GM19463 (cell line): ENCODE measurements around the gene ERICH6B.
"Not testable (repeated sequence)": the region's sequence is repeated elsewhere in the genome, so short reads cannot be mapped to it uniquely, and the experiment has no call there.

Experiments used
- ATAC-seq: cut with Tn5 transposase; IDR thresholded peaks from one replicate; pipeline ENCODE4 v1.9.1; 2021; ENCODE audit warnings: mild to moderate bottlenecking, moderate library complexity; ENCODE audit not compliant: unreplicated experiment

The ERICH6B gene

GRCh38 chr13:45615501-45616101 lies at the start of gene ERICH6B:
Gene ERICH6B (minus strand): TSS chr13:45615739. CDS start chr13:45597005, 18,734 bp downstream.
- ATAC-seq = no peak

GRCh38 chr13:45662903-45663302 lies 47.4 kb upstream of the ERICH6B start:
- ATAC-seq = not testable (repeated sequence)

GRCh38 chr13:45662162-45662561 lies 46.6 kb upstream of the ERICH6B start:
- no peak for ATAC-seq

- not testable (repeated sequence) for ATAC-seq
Observed at GRCh38 chr13:45660458-45660857, 44.9 kb upstream of the ERICH6B start.

- ATAC-seq = no peak
Observed at GRCh38 chr13:45659536-45659935, 44.0 kb upstream of the ERICH6B start.

GRCh38 chr13:45658586-45659235 lies 43.2 kb upstream of the ERICH6B start:
- ATAC-seq = no peak

GRCh38 chr13:45654633-45655349 lies 39.3 kb upstream of the ERICH6B start:
- no peak for ATAC-seq

GRCh38 chr13:45645263-45645662 lies 29.7 kb upstream of the ERICH6B start:
- ATAC-seq = not testable (repeated sequence)

- not testable (repeated sequence) for ATAC-seq
Observed at GRCh38 chr13:45642159-45642558, 26.6 kb upstream of the ERICH6B start.

- not testable (repeated sequence) for ATAC-seq
Observed at GRCh38 chr13:45635291-45635690, 19.8 kb upstream of the ERICH6B start.

GRCh38 chr13:45630791-45631190 lies 15.3 kb upstream of the ERICH6B start:
- ATAC-seq = no peak

GRCh38 chr13:45629940-45630339 lies 14.4 kb upstream of the ERICH6B start:
- ATAC-seq = no peak

GRCh38 chr13:45628094-45628493 lies 12.6 kb upstream of the ERICH6B start:
- no peak for ATAC-seq

GRCh38 chr13:45627656-45628055 lies 12.1 kb upstream of the ERICH6B start:
- ATAC-seq = no peak

- no peak for ATAC-seq
Observed at GRCh38 chr13:45626731-45627374, 11.3 kb upstream of the ERICH6B start.

- ATAC-seq = no peak
Observed at GRCh38 chr13:45623516-45624090, 8.1 kb upstream of the ERICH6B start.

- ATAC-seq = no peak
Observed at GRCh38 chr13:45621950-45622349, 6.4 kb upstream of the ERICH6B start.

- no peak for ATAC-seq
Observed at GRCh38 chr13:45607931-45608330, 7.6 kb downstream of the ERICH6B start.

- no peak for ATAC-seq
Observed at GRCh38 chr13:45604892-45605291, 10.6 kb downstream of the ERICH6B start.

- no peak for ATAC-seq
Observed at GRCh38 chr13:45603338-45603737, 12.2 kb downstream of the ERICH6B start.
